ENCODE results near the gene C1GALT1C1L.

DNA sequence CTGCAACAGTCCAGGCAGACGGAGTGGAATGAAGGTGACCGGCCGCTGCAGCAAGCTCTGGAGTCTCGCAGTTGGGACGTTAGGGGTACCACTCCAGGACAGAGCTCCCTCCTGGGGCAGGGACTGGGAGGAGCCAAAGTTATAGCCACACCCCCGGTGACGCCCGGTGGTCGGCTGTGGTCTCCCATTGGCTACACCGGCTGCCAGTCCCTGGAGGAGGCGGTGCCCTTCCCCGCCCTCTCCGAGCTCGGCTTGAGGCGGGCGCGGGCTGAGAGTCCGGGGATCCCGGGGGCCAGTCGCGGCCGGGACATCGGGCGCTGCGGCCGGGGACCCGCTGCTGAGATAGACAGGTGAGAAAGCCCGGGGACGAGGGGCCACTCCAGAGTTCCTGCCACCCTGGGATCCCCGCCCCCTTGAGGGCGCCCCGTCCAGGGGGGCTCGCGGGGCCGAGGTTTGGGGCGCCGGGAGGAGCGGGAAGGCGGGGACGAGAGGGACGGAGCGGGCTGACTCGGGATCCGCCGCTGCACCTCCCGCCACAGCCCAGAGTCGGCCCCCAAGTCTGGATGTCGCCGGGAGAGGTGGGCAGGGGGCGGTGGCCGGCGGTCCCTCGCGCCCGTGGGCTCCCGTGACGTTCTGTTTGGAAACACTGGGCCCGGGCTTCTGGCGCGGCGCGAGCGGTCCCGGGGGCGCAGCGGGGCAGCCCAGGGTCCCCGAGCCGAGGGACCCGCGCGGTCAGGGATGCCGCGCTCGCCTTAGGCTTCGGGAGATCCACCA lies 39.0 kb downstream of the C1GALT1C1L start, which contains the start of gene PLEKHH2:
- TF ChIP-seq, protein P1, sequence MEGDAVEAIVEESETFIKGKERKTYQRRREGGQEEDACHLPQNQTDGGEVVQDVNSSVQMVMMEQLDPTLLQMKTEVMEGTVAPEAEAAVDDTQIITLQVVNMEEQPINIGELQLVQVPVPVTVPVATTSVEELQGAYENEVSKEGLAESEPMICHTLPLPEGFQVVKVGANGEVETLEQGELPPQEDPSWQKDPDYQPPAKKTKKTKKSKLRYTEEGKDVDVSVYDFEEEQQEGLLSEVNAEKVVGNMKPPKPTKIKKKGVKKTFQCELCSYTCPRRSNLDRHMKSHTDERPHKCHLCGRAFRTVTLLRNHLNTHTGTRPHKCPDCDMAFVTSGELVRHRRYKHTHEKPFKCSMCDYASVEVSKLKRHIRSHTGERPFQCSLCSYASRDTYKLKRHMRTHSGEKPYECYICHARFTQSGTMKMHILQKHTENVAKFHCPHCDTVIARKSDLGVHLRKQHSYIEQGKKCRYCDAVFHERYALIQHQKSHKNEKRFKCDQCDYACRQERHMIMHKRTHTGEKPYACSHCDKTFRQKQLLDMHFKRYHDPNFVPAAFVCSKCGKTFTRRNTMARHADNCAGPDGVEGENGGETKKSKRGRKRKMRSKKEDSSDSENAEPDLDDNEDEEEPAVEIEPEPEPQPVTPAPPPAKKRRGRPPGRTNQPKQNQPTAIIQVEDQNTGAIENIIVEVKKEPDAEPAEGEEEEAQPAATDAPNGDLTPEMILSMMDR (IDR thresholded peaks at IDR 0.05; ENCODE audit: low read depth, low read length): no peak
- TF ChIP-seq EZH2phosphoT487 (IDR thresholded peaks at IDR 0.05; ENCODE audit: low read depth): no peak
